IMR-90 (cell line): Measurements from ENCODE around the gene FOXF1. TPM values are rescaled to one million over a fixed set of nuclear protein-coding genes. Genes with fewer than 3 reads are reported as not detected.

Experiments used
- ATAC-seq: fragments of 200-7000 bp; cut with Tn5 transposase; 2 replicates; pipeline ENCODE4 v1.9.1; 2020; ENCODE audit warnings: low read depth, mild to moderate bottlenecking, moderate library complexity
- BruUV-seq: library from RNA; stranded (reverse); fragments of 400-500 nt; replicated peaks from 2 replicates; lab custom pipeline; 2021; lab: Mats Ljungman, UMichigan
- CTCF ChIA-PET: fragments of 300-600 bp; formaldehyde crosslinking; extraction: SDS; loops from one replicate; lab custom pipeline; 2021; ENCODE audit warnings: antibody characterized with exemption; lab: Yijun Ruan, JAX
- POLR2A ChIA-PET: fragments of 300-600 bp; sonication (Branson Sonifier 250); formaldehyde crosslinking; loops from one replicate; lab custom pipeline; 2022; ENCODE audit warnings: antibody characterized with exemption; ENCODE audit not compliant: unreplicated experiment; lab: Charles Lee
- DNase-seq: peaks from one replicate; pipeline ENCODE4 v3.0.0; 2013
- H2AFZ ChIP-seq: replicated peaks from 2 replicates; pipeline ENCODE3; 2013; ENCODE audit warnings: low read length, mild to moderate bottlenecking; ENCODE audit not compliant: poor library complexity
- H2AK5ac ChIP-seq: 2 replicates; pipeline ENCODE4 v1.6.1; 2013; ENCODE audit warnings: low read depth, low read length, inconsistent platforms
- H2AK9ac ChIP-seq: replicated peaks from 2 replicates; pipeline ENCODE3; 2013; ENCODE audit warnings: mild to moderate bottlenecking, low read depth, low read length, moderate library complexity; ENCODE audit not compliant: poor library complexity
- H2BK120ac ChIP-seq: 2 replicates; pipeline ENCODE4 v1.6.1; 2013; ENCODE audit warnings: low read depth, low read length, inconsistent platforms
- H2BK15ac ChIP-seq: 3 replicates; pipeline ENCODE4 v1.6.1; 2013; ENCODE audit warnings: low read depth, low read length, inconsistent platforms
- H2BK20ac ChIP-seq: 2 replicates; pipeline ENCODE4 v1.6.1; 2013; ENCODE audit warnings: low read depth, mild to moderate bottlenecking, inconsistent platforms, low read length, moderate library complexity
- H2BK5ac ChIP-seq: 2 replicates; pipeline ENCODE4 v1.6.1; 2013; ENCODE audit warnings: mild to moderate bottlenecking, low read depth, low read length, inconsistent platforms; ENCODE audit not compliant: poor library complexity, severe bottlenecking
- H3K14ac ChIP-seq: replicated peaks from 2 replicates; pipeline ENCODE4 v1.6.1; 2013; ENCODE audit warnings: low read depth, low read length, inconsistent platforms
- H3K18ac ChIP-seq: 2 replicates; pipeline ENCODE4 v1.6.1; 2013; ENCODE audit warnings: low read depth, low read length, control low read depth
- H3K23ac ChIP-seq: 2 replicates; pipeline ENCODE4 v1.6.1; 2013; ENCODE audit warnings: low read depth, low read length, inconsistent platforms
- H3K27ac ChIP-seq: 2 replicates; pipeline ENCODE4 v1.5.1; 2013; ENCODE audit warnings: mild to moderate bottlenecking, control low read depth, low read length; ENCODE audit not compliant: insufficient read depth
- H3K27me3 ChIP-seq: 2 replicates; pipeline ENCODE4 v1.6.1; 2013; ENCODE audit warnings: low read length; ENCODE audit not compliant: control insufficient read depth, insufficient read depth
- H3K36me3 ChIP-seq: 2 replicates; pipeline ENCODE4 v1.6.1; 2013; ENCODE audit warnings: low read length, mixed read lengths; ENCODE audit not compliant: control insufficient read depth, insufficient read depth
- H3K4ac ChIP-seq: 2 replicates; pipeline ENCODE4 v1.6.1; 2013; ENCODE audit warnings: low read depth, low read length, inconsistent platforms
- H3K4me1 ChIP-seq: 2 replicates; pipeline ENCODE4 v1.6.1; 2013; ENCODE audit warnings: low read length, mixed read lengths; ENCODE audit not compliant: control insufficient read depth, insufficient read depth
- H3K4me2 ChIP-seq: 2 replicates; pipeline ENCODE4 v1.6.1; 2013; ENCODE audit warnings: low read depth, mild to moderate bottlenecking, control low read depth, low read length, moderate library complexity
- H3K4me3 ChIP-seq: 2 replicates; pipeline ENCODE4 v1.5.1; 2013; ENCODE audit warnings: low read depth, mild to moderate bottlenecking, control low read depth, low read length, moderate library complexity; ENCODE audit not compliant: insufficient read depth
- H3K56ac ChIP-seq: 2 replicates; pipeline ENCODE4 v1.6.1; 2013; ENCODE audit warnings: low read length, inconsistent platforms; ENCODE audit not compliant: insufficient read depth; ENCODE audit errors: extremely low read depth
- H3K79me1 ChIP-seq, 2 experiments: 2 replicates each; pipeline ENCODE4 v1.6.1; 2013; ENCODE audit warnings: low read length in 2 of 2, inconsistent platforms in 1 of 2, low read depth in 1 of 2
- H3K9ac ChIP-seq: 2 replicates; pipeline ENCODE4 v1.6.1; 2013; ENCODE audit warnings: low read depth, low read length, control low read depth
- H3K9me1 ChIP-seq: 2 replicates; pipeline ENCODE4 v1.6.1; 2013; ENCODE audit warnings: low read length, inconsistent platforms; ENCODE audit not compliant: insufficient read depth
- H3K9me3 ChIP-seq: 2 replicates; pipeline ENCODE4 v1.6.1; 2013; ENCODE audit warnings: low read length; ENCODE audit not compliant: control insufficient read depth, insufficient read depth
- H4K20me1 ChIP-seq: 2 replicates; pipeline ENCODE4 v1.6.1; 2013; ENCODE audit warnings: low read length, inconsistent platforms; ENCODE audit not compliant: insufficient read depth
- H4K5ac ChIP-seq: 2 replicates; pipeline ENCODE4 v1.6.1; 2013; ENCODE audit warnings: mild to moderate bottlenecking, low read depth, low read length, control low read depth
- H4K8ac ChIP-seq, 2 experiments: 2 replicates each; pipeline ENCODE4 v1.6.1; 2013; ENCODE audit warnings: low read depth in 2 of 2, low read length in 2 of 2, control low read depth in 1 of 2, inconsistent platforms in 1 of 2
- H4K91ac ChIP-seq: 2 replicates; pipeline ENCODE4 v1.6.1; 2013; ENCODE audit warnings: low read depth, low read length, inconsistent platforms; ENCODE audit not compliant: insufficient read depth
- NFE2L2 ChIP-seq: fragments of 150-350 bp; IDR thresholded peaks from 2 replicates; pipeline ENCODE4 v1.6.1; 2016; ENCODE audit warnings: low read depth, mild to moderate bottlenecking, low read length
- WGBS, 2 experiments: methylation state at CpG; one replicate each; pipeline versions ENCODE4 v1.1.5 to v1.1.7; 2013; ENCODE audit warnings: missing lambda C conversion rate in 2 of 2; ENCODE audit not compliant: insufficient read length in 1 of 2; ENCODE audit errors: extremely low coverage in 2 of 2; 5-methylcytosine and 5-hydroxymethylcytosine counted together
- dilution Hi-C: fragments of 300-500 bp; cut with HindIII; formaldehyde crosslinking; loops from one replicate; pipeline ENCODE4 v1.14.3; 2018; ENCODE audit warnings: low sequenced_read_pairs; ENCODE audit not compliant: unreplicated experiment
- in situ Hi-C: fragments of 300-500 bp; cut with MboI; formaldehyde crosslinking; loops from 3 replicates; pipeline ENCODE4 v1.14.3; 2019; ENCODE audit warnings: low sequenced_read_pairs, inconsistent platforms, mixed read lengths
- intact Hi-C: fragments of 100-400 bp; cut with micrococcal nuclease; formaldehyde crosslinking; loops from 2 replicates; pipeline ENCODE4 v1.10.0; 2022
- polyA plus RNA-seq, 3 experiments: library from polyadenylated mRNA; depleted of rRNA; stranded (reverse); fragments of >200 nt; gene quantifications; 2 replicates each; pipeline ENCODE4 v1.2.3, GENCODE V29; 2012; ENCODE audit warnings: low replicate concordance in 1 of 3
- total RNA-seq: library from RNA; depleted of rRNA; stranded (reverse); fragments of >200 nt; gene quantifications from 2 replicates; pipeline ENCODE4 v1.2.3, GENCODE V29; 2012

Gene FOXF1
- total and polyA plus RNA-seq, 2 of the 4 experiments (the other 2 are of a cell fraction): 2.7 to 33.0 TPM

GRCh38 chr16:86523166-86523740 is 12.9 kb downstream of the FOXF1 start:
- CTCF ChIA-PET: no interaction called here
- in situ Hi-C loops: no loop called here
- 100% methylated on average over 2 of the region's 5 CpGs; no CpG with 5 or more reads in 1 of the 2 experiments for WGBS, 2 experiments

More at GRCh38 chr16:86523166-86523740, 12.9 kb downstream of the FOXF1 start:
- BruUV-seq: no TSS peak
- Histone ChIP-seq H2BK120ac (no peak overlapping the region), H2AK5ac (no peak overlapping the region), H3K4ac (no peak overlapping the region), H3K9ac (no peak overlapping the region), H2BK20ac (no peak overlapping the region), H3K9me1 (peaks cover 5% of the 10 kb centered on the region), H3K4me2 (no peak overlapping the region), H3K4me3 (no peak overlapping the region), H4K20me1 (peaks cover 18% of the 10 kb centered on the region), H3K56ac (no peak overlapping the region), H2AK9ac (no peak overlapping the region), H4K91ac (no peak overlapping the region), H3K27ac (no peak overlapping the region), H3K36me3 (peaks cover 2% of the 10 kb centered on the region; the same call in 1 of the 2 replicates), H4K5ac (no peak overlapping the region), H3K79me1 (peaks cover 0 to 27% of the 10 kb centered on the region in 2 experiments; a peak in 2 of 4 replicates), H2AFZ (no peak overlapping the region), H3K23ac (no peak overlapping the region), H3K4me1 (peaks cover 3% of the 10 kb centered on the region; the same call in 1 of the 2 replicates), H3K27me3 (no peaks in the 10 kb centered on the region), H3K14ac (no peak overlapping the region), H2BK5ac (no peak overlapping the region), H3K18ac (no peak overlapping the region), H4K8ac (no peak overlapping the region), H2BK15ac (no peak overlapping the region), H3K9me3 (no peaks in the 10 kb centered on the region)
- DNase-seq (no peak), ATAC-seq (no peak)
- POLR2A ChIA-PET: no interaction called here
- TF ChIP-seq NFE2L2: no peak
- dilution Hi-C loops: no loop called here
- intact Hi-C loops: loop anchor here (5.0 kb wide), 1 partner anchor 506 kb away; no protein-coding TSS in a partner anchor
